Psoas muscle (tissue), 8 donors: Measurements from ENCODE around the gene OR2T8. TPM values are rescaled to one million over a fixed set of nuclear protein-coding genes. Genes with fewer than 3 reads are reported as not detected.

Source experiments
- ATAC-seq, 4 donors: fragments of 200-7000 bp; cut with Tn5 transposase; one replicate each; pipeline ENCODE4 v1.9.1; 2020; ENCODE audit warnings: moderate library complexity in 3 of 4, mild to moderate bottlenecking in 2 of 4
- DNase-seq, 2 donors: peaks; one replicate each; pipeline ENCODE4 v3.0.0-alpha.2; 2020
- H3K27ac ChIP-seq: fragments of 200-600 bp; one replicate; pipeline ENCODE4 v1.8.0; 2022
- H3K27me3 ChIP-seq, 3 donors: fragments of 200-600 bp in 1 of 3; one replicate each; pipeline versions ENCODE4 v1.6.1 to v1.8.0; 2013 to 2022; ENCODE audit warnings: low read length in 2 of 3, mild to moderate bottlenecking in 2 of 3, moderate library complexity in 1 of 3; ENCODE audit not compliant: insufficient read depth in 3 of 3
- H3K36me3 ChIP-seq, 2 donors: fragments of 200-600 bp in 1 of 2; one replicate each; pipeline versions ENCODE4 v1.6.1 to v1.8.0; 2013 to 2022; ENCODE audit warnings: low read depth in 1 of 2, mild to moderate bottlenecking in 1 of 2, moderate library complexity in 1 of 2; ENCODE audit not compliant: insufficient read depth in 1 of 2
- H3K4me1 ChIP-seq: fragments of 200-600 bp; one replicate; pipeline ENCODE4 v1.8.0; 2022
- H3K4me3 ChIP-seq: fragments of 200-600 bp; one replicate; pipeline ENCODE4 v1.8.0; 2022; ENCODE audit warnings: mild to moderate bottlenecking
- H3K9me3 ChIP-seq: fragments of 200-600 bp; one replicate; pipeline ENCODE4 v1.8.0; 2022
- CTCF ChIP-seq: fragments of 200-600 bp; IDR thresholded peaks from one replicate; pipeline ENCODE4 v1.8.0; 2022; ENCODE audit warnings: antibody characterized with exemption
- WGBS, 3 donors: extraction: QIAGEN DNeasy Blood & Tissue Kit; methylation state at CpG; one replicate each; pipeline versions ENCODE4 v1.1.6 to v1.1.7; 2013; 5-methylcytosine and 5-hydroxymethylcytosine counted together
- intact Hi-C, 2 donors: fragments of 100-400 bp; cut with DNase I; formaldehyde crosslinking; loops; one replicate each; pipeline versions ENCODE4 v1.11.0 to v1.14.2; 2022
- polyA plus RNA-seq, 3 donors: library from polyadenylated mRNA; stranded (reverse); fragments of 200-250 nt; gene quantifications; one replicate each; pipeline ENCODE4 v1.2.3, GENCODE V29; 2013
- total RNA-seq, 4 donors: library from RNA; stranded (reverse); fragmentation: NEBNext Ultra II Directional in 2 of 4; extraction: Animal tissue kit (Norgen Biotek cat#: 25700) in 2 of 4; gene quantifications; one replicate each; pipeline versions ENCODE4 v1.2.1 to v1.2.4, GENCODE V29; 2021 to 2023
- donor health status: healthy with polysubstance abuse.
- donor health status: DM: no; HTN: no; CAD: no; lungs with moderate emphysema.
- donor health status: Bipolar disorder and iron deficiency.
- donor health status: healthy.
- donor health status: DM: yes; HTN: yes; CAD: no.
- donor health status: DM: no; HTN: no; CAD: no.
- donor health status: DM: no; HTN: no; CAD: no.
- donor health status: DM: yes; HTN: yes; CAD: no.

Gene OR2T8
- total and polyA plus RNA-seq, 7 donors: not detected

- H3K4me1 ChIP-seq: no peaks in the 10 kb centered on the region
- H3K27ac ChIP-seq: no peak overlapping the region
- 64 to 71% (median 67%) methylated on average over 5 of the region's 5 CpGs for WGBS, 3 donors
- ATAC-seq (no peak), DNase-seq (no peak)
- TF ChIP-seq CTCF: no peak
- intact Hi-C loops: no loop called here
- H3K9me3 ChIP-seq: no peaks in the 10 kb centered on the region
- no peak overlapping the region for H3K4me3 ChIP-seq
- no peaks in the 10 kb centered on the region for H3K27me3 ChIP-seq
- no peaks in the 10 kb centered on the region for H3K36me3 ChIP-seq
These were observed 46.6 kb downstream of the OR2T8 start for GRCh38 chr1:247966532-247967204.

Other genes with a start within 250 kb of the OR2T8 start
- gene OR13G1, start 240.5 kb upstream of the OR2T8 start, total RNA-seq: not detected
- not detected for gene OR13G1, start 240.5 kb upstream of the OR2T8 start, polyA plus RNA-seq
- gene OR6F1, start 203.6 kb upstream of the OR2T8 start, total RNA-seq: not detected
- not detected for gene OR6F1, start 203.6 kb upstream of the OR2T8 start, polyA plus RNA-seq
- gene OR14K1, start 181.6 kb upstream of the OR2T8 start, total RNA-seq: not detected
- not detected for gene OR14K1, start 181.6 kb upstream of the OR2T8 start, polyA plus RNA-seq
- gene OR14A2, start 172.1 kb upstream of the OR2T8 start, total RNA-seq: not detected
- gene OR14A2, start 172.1 kb upstream of the OR2T8 start, polyA plus RNA-seq: not detected
- not detected for gene OR1C1, start 159.7 kb upstream of the OR2T8 start, total RNA-seq
- not detected for gene OR1C1, start 159.7 kb upstream of the OR2T8 start, polyA plus RNA-seq
- gene OR14A16, start 96.1 kb upstream of the OR2T8 start, total RNA-seq: not detected
- not detected for gene OR14A16, start 96.1 kb upstream of the OR2T8 start, polyA plus RNA-seq
- not detected for gene OR11L1, start 78.4 kb upstream of the OR2T8 start, total RNA-seq
- not detected for gene OR11L1, start 78.4 kb upstream of the OR2T8 start, polyA plus RNA-seq
- 1 to 10 TPM in 1 of 4 donors, under 1 TPM in 3; 0.06 to 2.4 (median 0.46) TPM for gene TRIM58, start 63.1 kb upstream of the OR2T8 start, total RNA-seq
- under 1 TPM in 2 of 3 donors, not detected in 1; 0.04 to 0.08 TPM for gene TRIM58, start 63.1 kb upstream of the OR2T8 start, polyA plus RNA-seq
- gene OR2W3, start 24.7 kb upstream of the OR2T8 start, total RNA-seq: under 1 TPM in 2 of 4 donors, not detected in 2; 0.24 to 0.57 TPM
- gene OR2W3, start 24.7 kb upstream of the OR2T8 start, polyA plus RNA-seq: under 1 TPM in 1 of 3 donors, not detected in 2; 0.07 TPM
- not detected for gene OR2AJ1, start 4.6 kb downstream of the OR2T8 start, total RNA-seq
- not detected for gene OR2AJ1, start 4.6 kb downstream of the OR2T8 start, polyA plus RNA-seq
- not detected for gene OR2L8, start 28.6 kb downstream of the OR2T8 start, total RNA-seq
- gene OR2L8, start 28.6 kb downstream of the OR2T8 start, polyA plus RNA-seq: not detected
- not detected for gene OR2AK2, start 45.0 kb downstream of the OR2T8 start, total RNA-seq
- not detected for gene OR2AK2, start 45.0 kb downstream of the OR2T8 start, polyA plus RNA-seq
- gene OR2L5, start 93.4 kb downstream of the OR2T8 start, total RNA-seq: not detected
- not detected for gene OR2L5, start 93.4 kb downstream of the OR2T8 start, polyA plus RNA-seq
- gene OR2L2, start 109.8 kb downstream of the OR2T8 start, total RNA-seq: not detected
- not detected for gene OR2L2, start 109.8 kb downstream of the OR2T8 start, polyA plus RNA-seq
- gene OR2L3, start 126.6 kb downstream of the OR2T8 start, total RNA-seq: not detected
- gene OR2L3, start 126.6 kb downstream of the OR2T8 start, polyA plus RNA-seq: not detected
- not detected for gene OR2L13, start 174.9 kb downstream of the OR2T8 start, total RNA-seq
- not detected for gene OR2L13, start 174.9 kb downstream of the OR2T8 start, polyA plus RNA-seq
- gene OR2M5, start 224.9 kb downstream of the OR2T8 start, total RNA-seq: not detected
- not detected for gene OR2M5, start 224.9 kb downstream of the OR2T8 start, polyA plus RNA-seq